GM21381 (cell line): ENCODE results near the gene CDC25B.

ENCODE experiments used
- ATAC-seq: cut with Tn5 transposase; IDR thresholded peaks from one replicate; pipeline ENCODE4 v1.9.1; 2021; ENCODE audit warnings: mild to moderate bottlenecking, moderate library complexity; ENCODE audit not compliant: unreplicated experiment

CDC25B gene

DNA sequence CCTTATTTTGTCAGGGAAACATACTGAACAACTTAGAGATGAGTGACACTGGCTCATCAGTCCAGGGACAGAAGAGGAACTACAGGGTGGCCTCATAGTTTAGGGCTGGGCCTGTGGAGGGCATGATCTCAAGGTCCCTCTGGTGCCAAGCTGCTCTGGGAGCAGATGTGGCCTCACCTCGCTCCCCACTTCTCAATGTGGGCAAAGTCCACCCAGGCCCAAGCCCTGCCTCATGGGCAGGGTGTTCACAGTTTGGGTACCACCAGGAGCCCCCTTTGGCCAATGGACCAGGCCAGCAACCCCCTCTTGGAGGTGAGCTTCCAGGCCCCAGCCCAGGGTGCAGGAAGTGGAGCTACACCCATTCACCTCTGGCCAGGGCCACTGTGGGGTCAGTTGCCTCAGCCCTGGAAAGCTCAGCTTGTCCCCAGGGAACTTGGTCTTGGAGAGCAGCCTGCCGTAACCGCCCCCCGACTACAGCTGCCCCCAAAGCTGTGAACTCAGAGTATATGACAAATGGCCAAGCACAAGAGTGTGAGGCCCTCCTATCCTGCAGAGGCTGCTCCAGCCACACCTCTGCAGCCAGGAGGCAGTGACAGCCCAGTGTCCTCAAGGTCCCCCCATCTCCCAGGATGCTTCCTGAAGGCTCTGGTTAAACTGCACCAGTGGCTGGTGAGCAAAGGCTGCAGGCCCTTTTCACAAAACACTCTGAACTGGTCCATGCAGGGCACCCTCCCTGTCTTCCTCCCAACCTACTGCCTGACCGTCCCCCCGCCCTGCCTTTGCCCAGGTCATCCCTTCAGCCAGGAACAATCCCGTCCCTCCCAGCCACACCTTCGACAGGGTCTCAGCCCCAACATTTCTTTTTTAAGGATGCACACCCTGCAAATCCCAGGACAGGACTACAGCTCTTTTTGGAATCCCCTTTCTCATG lies 32.2 kb upstream of the CDC25B start:
- ATAC-seq = no peak

- ATAC-seq = no peak
Measured at GRCh38 chr20:3764659-3765058, 31.5 kb upstream of the CDC25B start.

DNA sequence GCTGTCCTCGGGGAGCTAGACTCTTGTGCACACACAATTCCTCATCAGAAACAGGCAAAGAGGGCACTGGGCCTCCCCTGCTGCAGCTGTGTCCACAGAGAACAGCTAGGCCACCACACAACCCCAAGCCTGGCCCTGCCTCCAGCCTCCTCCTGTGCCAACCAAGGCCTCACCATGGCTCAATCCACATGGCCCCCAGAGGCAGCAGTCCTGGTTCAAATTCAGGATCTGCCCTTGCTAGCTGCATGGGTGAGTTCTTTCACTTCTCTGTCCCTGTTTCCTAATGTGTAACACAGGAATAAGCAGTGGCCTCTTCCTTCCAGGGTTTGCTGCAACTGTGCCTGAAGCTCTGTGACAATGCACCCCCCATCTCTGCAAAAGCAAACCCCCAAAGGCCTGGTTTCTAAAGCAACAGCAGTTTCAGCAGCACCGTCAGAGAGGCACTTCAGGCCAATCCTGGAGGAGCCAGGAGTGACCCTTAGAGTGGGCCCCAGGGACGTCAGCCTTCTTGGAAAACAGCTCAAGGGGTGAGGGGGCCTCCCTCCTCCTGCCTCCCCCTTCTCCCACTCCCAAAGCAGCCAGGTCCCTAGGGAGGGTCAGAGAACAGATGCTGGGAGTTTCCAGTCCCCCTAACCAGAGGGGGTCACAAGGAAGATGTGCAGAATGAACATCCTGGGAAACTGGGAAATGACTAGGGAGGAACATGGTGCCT lies 30.8 kb upstream of the CDC25B start:
- no peak for ATAC-seq

DNA sequence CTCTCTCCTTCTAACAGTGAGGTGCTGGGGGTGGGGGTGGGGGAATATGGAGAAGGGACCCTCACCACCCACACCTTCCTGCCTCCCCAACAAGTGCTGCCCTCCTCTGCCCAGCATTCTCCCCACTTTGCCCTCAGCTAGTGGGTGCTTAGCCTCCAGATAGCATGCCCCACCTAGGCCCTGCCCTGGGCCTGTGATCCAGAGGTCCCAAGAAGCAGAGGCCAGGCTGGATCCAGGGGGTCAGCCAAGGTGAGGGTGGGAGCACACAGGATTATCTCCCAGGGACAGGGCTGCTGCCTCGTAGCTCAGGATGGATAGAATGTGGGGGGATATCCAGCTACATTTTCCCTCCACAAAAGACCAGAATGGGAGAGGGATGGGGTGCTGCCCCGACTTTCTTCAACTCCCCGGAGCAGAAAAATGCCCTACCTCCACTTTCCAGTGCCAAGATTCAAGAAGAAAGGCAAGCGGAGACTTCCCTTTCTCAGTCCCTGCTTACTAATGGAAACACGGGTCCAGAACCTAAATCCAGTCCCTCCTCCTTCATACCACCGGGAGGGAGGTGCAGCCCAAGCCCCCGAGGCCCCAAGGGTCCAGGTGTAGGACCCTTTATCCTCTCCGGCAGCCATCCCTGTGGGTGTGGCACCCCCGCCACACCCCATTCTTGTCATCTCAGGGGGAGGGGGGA lies 29.5 kb upstream of the CDC25B start:
- ATAC-seq = no peak

- no peak for ATAC-seq
Measured at GRCh38 chr20:3767110-3767426, 29.0 kb upstream of the CDC25B start.

GRCh38 chr20:3767427-3768341 lies 28.4 kb upstream of the CDC25B start, which contains the start of gene ADISSP:
ADISSP (minus strand) TSS chr20:3767753; CDS start chr20:3760100, 7,653 bp downstream.
- ATAC-seq = peak; percentile 93

- peak; percentile 31 for ATAC-seq
Measured at GRCh38 chr20:3768342-3769130, 27.6 kb upstream of the CDC25B start.

- no peak for ATAC-seq
Measured at GRCh38 chr20:3771552-3772058, 24.5 kb upstream of the CDC25B start.

- no peak for ATAC-seq
Measured at GRCh38 chr20:3775457-3776108, 20.5 kb upstream of the CDC25B start.

DNA sequence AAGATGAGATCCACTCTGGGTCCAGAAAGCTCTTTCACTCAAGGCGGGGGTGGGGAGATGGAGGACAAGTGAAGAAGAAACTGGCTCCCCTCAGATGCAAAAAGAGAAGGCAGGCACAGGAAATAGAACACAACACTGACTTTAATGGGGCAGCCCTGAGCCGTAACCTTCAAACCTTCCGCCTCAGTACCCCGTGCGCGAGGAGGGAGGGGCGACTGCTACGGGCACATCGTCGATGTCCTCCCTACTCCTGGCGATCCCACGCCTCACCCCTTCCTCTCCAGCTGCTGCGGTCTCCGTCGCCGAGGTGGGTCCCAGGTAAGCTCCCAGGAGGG lies 18.8 kb upstream of the CDC25B start:
- no peak for ATAC-seq

- ATAC-seq = no peak
Measured at GRCh38 chr20:3777716-3778629, 18.1 kb upstream of the CDC25B start.

- ATAC-seq = no peak
Measured at GRCh38 chr20:3778976-3779375, 17.1 kb upstream of the CDC25B start.

- ATAC-seq = peak; percentile 61
Measured at GRCh38 chr20:3781153-3781910, 14.8 kb upstream of the CDC25B start, which contains the start of gene SPEF1. SPEF1 (minus strand) TSS chr20:3781448; CDS start chr20:3781287, 161 bp downstream.

DNA sequence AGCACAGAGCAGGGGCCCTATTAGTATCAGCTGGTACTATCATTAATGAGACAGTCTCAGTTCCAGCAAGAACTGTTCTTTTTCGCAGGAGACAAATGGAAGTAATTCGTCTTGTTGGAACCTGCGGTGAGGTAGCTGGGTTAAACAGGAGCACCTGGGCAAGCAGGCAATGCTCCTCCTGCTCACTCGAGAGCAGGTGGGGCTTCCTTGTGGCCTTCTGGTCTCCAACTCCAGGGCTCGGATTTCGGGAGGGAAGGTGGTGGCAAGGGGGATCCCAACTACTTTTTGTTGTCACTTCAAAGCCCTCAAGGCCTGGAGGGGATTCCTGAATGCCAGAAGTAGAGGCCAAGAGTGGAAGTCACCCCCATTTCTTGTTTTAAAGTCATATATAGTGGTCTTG lies 13.5 kb upstream of the CDC25B start:
- no peak for ATAC-seq

- no peak for ATAC-seq
Measured at GRCh38 chr20:3783068-3783489, 13.0 kb upstream of the CDC25B start.

- no peak for ATAC-seq
Measured at GRCh38 chr20:3783511-3784195, 12.5 kb upstream of the CDC25B start.
